ENCODE results near the gene MAPK10.

- TF ChIP-seq CTCF (IDR thresholded peaks at IDR 0.05) (no peak), POLR2AphosphoS5 (IDR thresholded peaks at IDR 0.05) (no peak), POLR2A (IDR thresholded peaks at IDR 0.05) (no peak)
Observed at GRCh38 chr4:86155766-86156165, 204.1 kb downstream of the MAPK10 start.

All from prostate gland (tissue), 2 donors.